K562 (cell line): ENCODE results near the gene ENC1. TPM values are rescaled to one million over a fixed set of nuclear protein-coding genes. Genes with fewer than 3 reads are reported as not detected.

Experiments used
- ATAC-seq: fragments of 200-7000 bp; cut with Tn5 transposase; 3 replicates; pipeline ENCODE4 v1.9.1; 2020; ENCODE audit warnings: moderate library complexity
- BruUV-seq: library from RNA; stranded (reverse); fragments of 400-500 nt; replicated peaks from 2 replicates; lab custom pipeline; 2021; lab: Mats Ljungman, UMichigan
- CTCF ChIA-PET: fragments of 300-600 bp; formaldehyde crosslinking; extraction: SDS; loops from one replicate; lab custom pipeline; 2021; ENCODE audit warnings: low intra/inter-chr PET ratio; lab: Yijun Ruan, JAX
- POLR2A ChIA-PET: fragments of 300-600, 350-650 bp; sonication (Branson Sonifier 250); formaldehyde crosslinking; extraction: SDS; loops from one replicate; lab custom pipeline; 2021; ENCODE audit warnings: antibody characterized with exemption, inconsistent platforms; lab: Yijun Ruan, JAX
- DNase-seq, 4 experiments: peaks; one replicate each; pipeline versions ENCODE4 v3.0.0 to v3.0.0-alpha.2; 2011 to 2018; ENCODE audit warnings: low spot score in 3 of 4, mixed read lengths in 3 of 4; ENCODE audit errors: extremely low read depth in 1 of 4
- FAIRE-seq: peaks from 2 replicates; lab custom pipeline; 2011; peaks lifted over from hg19 to GRCh38; lab: Jason Lieb, UNC
- H2AFZ ChIP-seq: 2 replicates; pipeline ENCODE4 v1.6.0; 2011; ENCODE audit warnings: low read depth, low read length, control low read depth, inconsistent platforms
- H3K27ac ChIP-seq: fragments of 200-600 bp; 3 replicates; pipeline ENCODE4 v1.8.0; 2011; ENCODE audit warnings: low read depth, mild to moderate bottlenecking, control low read depth, inconsistent platforms, low read length, moderate library complexity, mixed read lengths; ENCODE audit errors: extremely low read depth
- H3K27me3 ChIP-seq, 2 experiments: fragments of 300-600 bp in 1 of 2; 2 replicates in 1 of 2; 3 replicates in 1 of 2; pipeline versions ENCODE4 v1.6.0 to v1.8.0; 2011; ENCODE audit warnings: inconsistent platforms in 2 of 2, low read length in 2 of 2, mild to moderate bottlenecking in 1 of 2, mixed read lengths in 1 of 2, moderate library complexity in 1 of 2; ENCODE audit not compliant: control insufficient read depth in 2 of 2, insufficient read depth in 2 of 2
- H3K36me3 ChIP-seq: fragments of 300-600 bp; 3 replicates; pipeline ENCODE4 v1.8.0; 2011; ENCODE audit warnings: mild to moderate bottlenecking, low read length, inconsistent platforms; ENCODE audit not compliant: control insufficient read depth, insufficient read depth
- H3K4me1 ChIP-seq, 2 experiments: fragments of 200-600 bp in 1 of 2; replicated peaks in 1 of 2; 2 replicates in 1 of 2; 3 replicates in 1 of 2; pipeline versions ENCODE4 v1.5.1 to v1.8.0; 2011; ENCODE audit warnings: inconsistent platforms in 2 of 2, low read length in 2 of 2, mild to moderate bottlenecking in 1 of 2, mixed read lengths in 1 of 2, moderate library complexity in 1 of 2; ENCODE audit not compliant: control insufficient read depth in 2 of 2, insufficient read depth in 2 of 2
- H3K4me2 ChIP-seq: 2 replicates; pipeline ENCODE4 v1.6.1; 2011; ENCODE audit warnings: low read length, control low read depth, inconsistent platforms, mixed read lengths; ENCODE audit not compliant: insufficient read depth
- H3K4me3 ChIP-seq: fragments of 200-600 bp; sonication (generic), shearing (Covaris generic); 2 replicates; pipeline ENCODE4 v1.5.1; 2016; ENCODE audit warnings: control low read depth, inconsistent platforms
- H3K79me2 ChIP-seq: fragments of 200-600 bp; 3 replicates; pipeline ENCODE4 v1.8.0; 2011; ENCODE audit warnings: low read length, inconsistent platforms; ENCODE audit not compliant: control insufficient read depth, insufficient read depth
- H3K9ac ChIP-seq, 2 experiments: 2 replicates each; pipeline versions ENCODE4 v1.6.0 to v1.6.1; 2011; ENCODE audit warnings: low read depth in 2 of 2, low read length in 2 of 2, control low read depth in 1 of 2, inconsistent platforms in 1 of 2, mild to moderate bottlenecking in 1 of 2, mixed read lengths in 1 of 2; ENCODE audit not compliant: insufficient read depth in 1 of 2
- H3K9me1 ChIP-seq: one replicate; pipeline ENCODE4 v1.6.0; 2011; ENCODE audit warnings: inconsistent platforms, mild to moderate bottlenecking, low read length, moderate library complexity; ENCODE audit not compliant: control insufficient read depth, insufficient read depth
- H3K9me3 ChIP-seq: replicated peaks from 2 replicates; pipeline ENCODE4 v1.5.1; 2011; ENCODE audit warnings: low read depth, low read length, inconsistent platforms; ENCODE audit not compliant: control insufficient read depth, insufficient read depth
- H4K20me1 ChIP-seq: replicated peaks from 2 replicates; pipeline ENCODE4 v1.6.1; 2011; ENCODE audit warnings: low read length, inconsistent platforms, mixed read lengths; ENCODE audit not compliant: control insufficient read depth, insufficient read depth
- EP300 ChIP-seq: IDR thresholded peaks from 2 replicates; pipeline ENCODE4 v1.6.1; 2012; ENCODE audit warnings: low read length, improper control_type of control experiment
- HDGF ChIP-seq: fragments of 450-650 bp; IDR thresholded peaks from 2 replicates; pipeline ENCODE4 v1.6.1; 2016
- KAT2B ChIP-seq: IDR thresholded peaks from one replicate; pipeline ENCODE4 v1.6.1; 2012; ENCODE audit warnings: low read depth, mild to moderate bottlenecking, control low read depth, inconsistent platforms, low read length, moderate library complexity
- NFE2 ChIP-seq: IDR thresholded peaks from 2 replicates; pipeline ENCODE4 v1.6.1; 2014; ENCODE audit warnings: antibody characterized with exemption, low read depth
- NFRKB ChIP-seq: fragments of 450-650 bp; IDR thresholded peaks from 2 replicates; pipeline ENCODE4 v1.6.1; 2016; ENCODE audit warnings: low read depth
- PCBP2 ChIP-seq: fragments of 200-400 bp; formaldehyde crosslinking; IDR thresholded peaks from 2 replicates; pipeline ENCODE4 v1.6.1; 2018; ENCODE audit warnings: low read length, low read depth, mild to moderate bottlenecking, moderate library complexity; ENCODE audit not compliant: poor library complexity, severe bottlenecking
- POLR2B ChIP-seq: fragments of 450-650 bp; IDR thresholded peaks from 2 replicates; pipeline ENCODE4 v1.6.1; 2018; ENCODE audit warnings: low read depth; ENCODE audit not compliant: partially characterized antibody
- RAD51 ChIP-seq: fragments of 450-650 bp; IDR thresholded peaks from 2 replicates; pipeline ENCODE4 v1.7.1; 2016; ENCODE audit warnings: low read depth, mild to moderate bottlenecking, borderline replicate concordance
- ZNF184 ChIP-seq: sonication (generic); formaldehyde crosslinking; IDR thresholded peaks from 2 replicates; pipeline ENCODE4 v1.5.0; 2020; ENCODE audit warnings: missing genetic modification reagents
- ZNF57 ChIP-seq: fragments of 450-650 bp; formaldehyde crosslinking; IDR thresholded peaks from 2 replicates; pipeline ENCODE4 v1.4.0; 2020; ENCODE audit warnings: mild to moderate bottlenecking, moderate library complexity
- ZNF589 ChIP-seq: fragments of 200-800 bp; sonication (Bioruptor generic); IDR thresholded peaks from 2 replicates; pipeline ENCODE4 v1.6.1; 2016; ENCODE audit warnings: low read depth, missing genetic modification characterization, missing compliant biosample characterization
- WGBS: fragments of 100-300 bp; shearing (Covaris generic); methylation state at CpG from one replicate; pipeline ENCODE4 v1.1.6; 2016; ENCODE audit warnings: low coverage, mixed read lengths; ENCODE audit not compliant: insufficient coverage; ENCODE audit errors: missing lambda C conversion rate; 5-methylcytosine and 5-hydroxymethylcytosine counted together
- in situ Hi-C: fragments of 300-500 bp; cut with MboI; formaldehyde crosslinking; loops from 4 replicates; pipeline ENCODE4 v1.15.0; 2018; ENCODE audit warnings: inconsistent platforms, mixed read lengths
- intact Hi-C: fragments of 100-400 bp; cut with micrococcal nuclease; formaldehyde crosslinking; loops from 2 replicates; pipeline ENCODE4 v1.14.2; 2022
- polyA plus RNA-seq, 8 experiments: library from polyadenylated mRNA; depleted of rRNA in 4 of 8; stranded (reverse) in 5 of 8; unstranded in 3 of 8; fragments of >200 nt; fragmentation: Nextera tagmentation in 2 of 8; fragmentation: Illumina TruSeq in 1 of 8; extraction: Ambion mirVana in 2 of 8; extraction: Trizol in 1 of 8; gene quantifications; 2 replicates each; pipeline versions ENCODE4 v1.2.1 to v1.2.3, GENCODE V29; 2011 to 2014; ENCODE audit warnings: inconsistent platforms in 1 of 8, missing spikeins in 1 of 8
- total RNA-seq, 7 experiments: library from RNA; depleted of rRNA in 6 of 7; stranded (reverse); fragments of >200 nt in 6 of 7; fragmentation: Illumina TruSeq in 2 of 7; extraction: Trizol in 2 of 7; gene quantifications; 2 replicates each; pipeline versions ENCODE4 v1.2.1 to v1.2.3, GENCODE V29; 2011 to 2021; ENCODE audit warnings: low replicate concordance in 1 of 7
- TF ChIP-seq, protein P1 (sequence below): fragments of 250-450 bp; sonication (Bioruptor Pico); IDR thresholded peaks from 2 replicates; pipeline ENCODE4 v1.4.0; 2020; ENCODE audit warnings: mild to moderate bottlenecking, moderate library complexity, borderline replicate concordance
- TF ChIP-seq, protein P2 (sequence below): fragments of 450-650 bp; IDR thresholded peaks from 2 replicates; pipeline ENCODE4 v1.6.1; 2016; ENCODE audit warnings: antibody characterized with exemption
- TF ChIP-seq, protein P3 (sequence below): sonication (generic); formaldehyde crosslinking; IDR thresholded peaks from 2 replicates; pipeline ENCODE4 v1.8.0; 2023; ENCODE audit warnings: mild to moderate bottlenecking, missing genetic modification reagents

Gene ENC1
- total and polyA plus RNA-seq, 9 of the 15 experiments (the other 6 are each of a cell fraction or from before 2014, with no cell fraction given): 0.17 to 3.2 (median 0.97) TPM

GRCh38 chr5:74586856-74587255, 53.7 kb downstream of the ENC1 start (continued):
- TF ChIP-seq, protein P1, sequence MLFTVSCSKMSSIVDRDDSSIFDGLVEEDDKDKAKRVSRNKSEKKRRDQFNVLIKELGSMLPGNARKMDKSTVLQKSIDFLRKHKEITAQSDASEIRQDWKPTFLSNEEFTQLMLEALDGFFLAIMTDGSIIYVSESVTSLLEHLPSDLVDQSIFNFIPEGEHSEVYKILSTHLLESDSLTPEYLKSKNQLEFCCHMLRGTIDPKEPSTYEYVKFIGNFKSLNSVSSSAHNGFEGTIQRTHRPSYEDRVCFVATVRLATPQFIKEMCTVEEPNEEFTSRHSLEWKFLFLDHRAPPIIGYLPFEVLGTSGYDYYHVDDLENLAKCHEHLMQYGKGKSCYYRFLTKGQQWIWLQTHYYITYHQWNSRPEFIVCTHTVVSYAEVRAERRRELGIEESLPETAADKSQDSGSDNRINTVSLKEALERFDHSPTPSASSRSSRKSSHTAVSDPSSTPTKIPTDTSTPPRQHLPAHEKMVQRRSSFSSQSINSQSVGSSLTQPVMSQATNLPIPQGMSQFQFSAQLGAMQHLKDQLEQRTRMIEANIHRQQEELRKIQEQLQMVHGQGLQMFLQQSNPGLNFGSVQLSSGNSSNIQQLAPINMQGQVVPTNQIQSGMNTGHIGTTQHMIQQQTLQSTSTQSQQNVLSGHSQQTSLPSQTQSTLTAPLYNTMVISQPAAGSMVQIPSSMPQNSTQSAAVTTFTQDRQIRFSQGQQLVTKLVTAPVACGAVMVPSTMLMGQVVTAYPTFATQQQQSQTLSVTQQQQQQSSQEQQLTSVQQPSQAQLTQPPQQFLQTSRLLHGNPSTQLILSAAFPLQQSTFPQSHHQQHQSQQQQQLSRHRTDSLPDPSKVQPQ (CRISPR knock-in tag): no peak
- TF ChIP-seq ZNF57 (no peak), EP300 (no peak), RAD51 (no peak)

DNA sequence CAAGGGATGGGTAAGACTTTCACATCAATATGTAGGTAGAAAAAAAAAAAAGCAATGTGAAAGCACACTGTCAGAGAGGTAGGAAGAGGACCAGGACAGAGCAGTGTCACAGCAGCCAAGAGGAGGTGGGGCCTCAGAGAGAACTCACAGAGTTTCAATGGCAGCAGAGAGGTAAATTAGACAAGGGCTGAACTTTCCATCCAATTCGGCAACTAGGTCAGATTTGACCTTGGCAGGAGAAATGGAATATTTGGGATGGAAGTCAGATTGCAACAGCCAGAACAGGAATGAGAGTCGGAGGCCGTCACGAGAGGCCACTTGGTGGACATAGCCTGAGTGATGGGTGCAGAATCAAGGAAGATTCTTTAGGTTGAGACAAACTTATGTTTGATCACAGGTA, 57.7 kb downstream of the ENC1 start:
- Histone ChIP-seq H3K4me3 (no peak overlapping the region), H3K27me3 (no peaks in the 10 kb centered on the region), H3K79me2 (no peaks in the 10 kb centered on the region), H4K20me1 (no peaks in the 10 kb centered on the region), H3K4me1 (peaks cover 0 to 17% of the 10 kb centered on the region in 2 experiments; a peak in 3 of 5 replicates), H3K9me3 (no peaks in the 10 kb centered on the region), H2AFZ (no peak overlapping the region), H3K9me1 (no peaks in the 10 kb centered on the region), H3K36me3 (no peaks in the 10 kb centered on the region), H3K27ac (no peak overlapping the region), H3K9ac (no peak overlapping the region), H3K4me2 (no peak overlapping the region)
- 77% methylated on average over 4 of the region's 4 CpGs for WGBS
- ATAC-seq: no peak
- no TSS peak for BruUV-seq
- intact Hi-C loops: no loop called here
- no peak for DNase-seq
- ChIA-PET CTCF (no interaction called here), POLR2A (no interaction called here)
- FAIRE-seq: no peak
- in situ Hi-C loops: no loop called here
- TF ChIP-seq NFRKB (no peak), ZNF589 (CRISPR knock-in tag) (no peak), NFE2 (no peak), POLR2B (no peak), ZNF184 (CRISPR knock-in tag) (no peak), PCBP2 (no peak), KAT2B (no peak), HDGF (no peak), EP300 (no peak)
- TF ChIP-seq, protein P2, sequence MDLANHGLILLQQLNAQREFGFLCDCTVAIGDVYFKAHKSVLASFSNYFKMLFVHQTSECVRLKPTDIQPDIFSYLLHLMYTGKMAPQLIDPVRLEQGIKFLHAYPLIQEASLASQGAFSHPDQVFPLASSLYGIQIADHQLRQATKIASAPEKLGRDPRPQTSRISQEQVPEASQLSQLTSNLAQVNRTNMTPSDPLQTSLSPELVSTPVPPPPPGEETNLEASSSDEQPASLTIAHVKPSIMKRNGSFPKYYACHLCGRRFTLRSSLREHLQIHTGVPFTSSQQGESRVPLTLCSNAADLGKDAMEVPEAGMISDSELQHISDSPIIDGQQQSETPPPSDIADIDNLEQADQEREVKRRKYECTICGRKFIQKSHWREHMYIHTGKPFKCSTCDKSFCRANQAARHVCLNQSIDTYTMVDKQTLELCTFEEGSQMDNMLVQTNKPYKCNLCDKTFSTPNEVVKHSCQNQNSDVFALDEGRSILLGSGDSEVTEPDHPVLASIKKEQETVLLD: no peak
- TF ChIP-seq, protein P3, sequence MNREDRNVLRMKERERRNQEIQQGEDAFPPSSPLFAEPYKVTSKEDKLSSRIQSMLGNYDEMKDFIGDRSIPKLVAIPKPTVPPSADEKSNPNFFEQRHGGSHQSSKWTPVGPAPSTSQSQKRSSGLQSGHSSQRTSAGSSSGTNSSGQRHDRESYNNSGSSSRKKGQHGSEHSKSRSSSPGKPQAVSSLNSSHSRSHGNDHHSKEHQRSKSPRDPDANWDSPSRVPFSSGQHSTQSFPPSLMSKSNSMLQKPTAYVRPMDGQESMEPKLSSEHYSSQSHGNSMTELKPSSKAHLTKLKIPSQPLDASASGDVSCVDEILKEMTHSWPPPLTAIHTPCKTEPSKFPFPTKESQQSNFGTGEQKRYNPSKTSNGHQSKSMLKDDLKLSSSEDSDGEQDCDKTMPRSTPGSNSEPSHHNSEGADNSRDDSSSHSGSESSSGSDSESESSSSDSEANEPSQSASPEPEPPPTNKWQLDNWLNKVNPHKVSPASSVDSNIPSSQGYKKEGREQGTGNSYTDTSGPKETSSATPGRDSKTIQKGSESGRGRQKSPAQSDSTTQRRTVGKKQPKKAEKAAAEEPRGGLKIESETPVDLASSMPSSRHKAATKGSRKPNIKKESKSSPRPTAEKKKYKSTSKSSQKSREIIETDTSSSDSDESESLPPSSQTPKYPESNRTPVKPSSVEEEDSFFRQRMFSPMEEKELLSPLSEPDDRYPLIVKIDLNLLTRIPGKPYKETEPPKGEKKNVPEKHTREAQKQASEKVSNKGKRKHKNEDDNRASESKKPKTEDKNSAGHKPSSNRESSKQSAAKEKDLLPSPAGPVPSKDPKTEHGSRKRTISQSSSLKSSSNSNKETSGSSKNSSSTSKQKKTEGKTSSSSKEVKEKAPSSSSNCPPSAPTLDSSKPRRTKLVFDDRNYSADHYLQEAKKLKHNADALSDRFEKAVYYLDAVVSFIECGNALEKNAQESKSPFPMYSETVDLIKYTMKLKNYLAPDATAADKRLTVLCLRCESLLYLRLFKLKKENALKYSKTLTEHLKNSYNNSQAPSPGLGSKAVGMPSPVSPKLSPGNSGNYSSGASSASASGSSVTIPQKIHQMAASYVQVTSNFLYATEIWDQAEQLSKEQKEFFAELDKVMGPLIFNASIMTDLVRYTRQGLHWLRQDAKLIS (CRISPR knock-in tag): no peak
